ENCODE results near the gene TXNDC15.

DNA sequence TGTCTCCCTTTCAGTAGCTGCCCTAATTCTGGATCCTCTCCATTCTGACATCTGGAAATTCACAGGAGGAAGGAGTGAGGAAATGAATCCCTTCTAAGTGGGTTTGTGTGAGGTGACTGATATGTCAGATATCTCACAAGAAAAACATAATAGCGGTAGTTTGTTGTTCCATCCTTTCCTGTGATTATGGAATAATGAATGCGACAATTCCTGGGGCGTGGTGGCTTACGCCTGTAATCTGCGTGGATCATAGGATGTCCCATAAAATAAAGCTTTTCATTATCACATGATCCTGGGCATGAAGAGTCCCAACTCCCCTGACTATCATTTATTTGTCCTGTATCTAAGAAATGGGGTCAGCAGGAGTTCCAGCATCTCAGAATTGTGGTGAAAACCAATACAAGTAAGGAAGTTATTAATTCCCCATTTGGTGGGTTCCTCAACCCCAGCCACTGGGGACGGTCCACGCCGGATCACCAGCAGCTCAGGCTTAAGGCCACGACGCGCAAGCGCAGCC, 28.8 kb upstream of the TXNDC15 start:
- TF ChIP-seq, protein P1, sequence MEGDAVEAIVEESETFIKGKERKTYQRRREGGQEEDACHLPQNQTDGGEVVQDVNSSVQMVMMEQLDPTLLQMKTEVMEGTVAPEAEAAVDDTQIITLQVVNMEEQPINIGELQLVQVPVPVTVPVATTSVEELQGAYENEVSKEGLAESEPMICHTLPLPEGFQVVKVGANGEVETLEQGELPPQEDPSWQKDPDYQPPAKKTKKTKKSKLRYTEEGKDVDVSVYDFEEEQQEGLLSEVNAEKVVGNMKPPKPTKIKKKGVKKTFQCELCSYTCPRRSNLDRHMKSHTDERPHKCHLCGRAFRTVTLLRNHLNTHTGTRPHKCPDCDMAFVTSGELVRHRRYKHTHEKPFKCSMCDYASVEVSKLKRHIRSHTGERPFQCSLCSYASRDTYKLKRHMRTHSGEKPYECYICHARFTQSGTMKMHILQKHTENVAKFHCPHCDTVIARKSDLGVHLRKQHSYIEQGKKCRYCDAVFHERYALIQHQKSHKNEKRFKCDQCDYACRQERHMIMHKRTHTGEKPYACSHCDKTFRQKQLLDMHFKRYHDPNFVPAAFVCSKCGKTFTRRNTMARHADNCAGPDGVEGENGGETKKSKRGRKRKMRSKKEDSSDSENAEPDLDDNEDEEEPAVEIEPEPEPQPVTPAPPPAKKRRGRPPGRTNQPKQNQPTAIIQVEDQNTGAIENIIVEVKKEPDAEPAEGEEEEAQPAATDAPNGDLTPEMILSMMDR (IDR thresholded peaks at IDR 0.05): no peak
- no peak for TF ChIP-seq POLR2A (IDR thresholded peaks at IDR 0.05)

Measured in testis (tissue), 2 donors.